ENCODE results near the gene ANGEL2.

GRCh38 chr1:212951947-212952640 lies 63.6 kb downstream of the ANGEL2 start:
- TF ChIP-seq CTCF (IDR thresholded peaks at IDR 0.05; ENCODE audit: low read depth, low read length) (no peak), EZH2phosphoT487 (IDR thresholded peaks at IDR 0.05; ENCODE audit: low read depth) (no peak)

Data from OCI-LY3 (cell line).